NCI-H2171 treated with DMSO at 0.1 percent for 48 hours (cell line): Measurements from ENCODE around the gene VPS52.
A peak's percentile ranks its signal among the peaks of the same experiment; 100 is the strongest.
"Not testable (repeated sequence)": the region's sequence is repeated elsewhere in the genome, so short reads cannot be mapped to it uniquely, and the experiment has no call there.

ENCODE experiments used
- DNase-seq: peaks from one replicate; lab custom pipeline; 2025; lab: John Stamatoyannopoulos, UW

The VPS52 gene

GRCh38 chr6:33279257-33279695, 7.6 kb upstream of the VPS52 start:
- DNase-seq: no peak

GRCh38 chr6:33278810-33279209, 7.1 kb upstream of the VPS52 start:
- DNase-seq: no peak

- DNase-seq: no peak
These were observed 6.7 kb upstream of the VPS52 start for GRCh38 chr6:33278392-33278741.

- DNase-seq: no peak
These were observed 6.2 kb upstream of the VPS52 start for GRCh38 chr6:33277663-33278391.

GRCh38 chr6:33276864-33277662, 5.4 kb upstream of the VPS52 start, which contains the start of gene B3GALT4:
B3GALT4 (plus strand) TSS chr6:33277123; CDS start chr6:33277420, 297 bp downstream.
- DNase-seq: no peak

GRCh38 chr6:33276581-33276863, 4.8 kb upstream of the VPS52 start:
- no peak for DNase-seq

- DNase-seq: not testable (repeated sequence)
These were observed 4.3 kb upstream of the VPS52 start for GRCh38 chr6:33275795-33276580.

- no peak for DNase-seq
These were observed 2.5 kb upstream of the VPS52 start for GRCh38 chr6:33273924-33274902.

- no peak for DNase-seq
These were observed 1.6 kb upstream of the VPS52 start for GRCh38 chr6:33273129-33273923.

- DNase-seq: no peak
These were observed 826 bp upstream of the VPS52 start for GRCh38 chr6:33272275-33273128.

- DNase-seq: peak; percentile 84
These were observed 584 bp downstream of the VPS52 start for GRCh38 chr6:33271117-33271467.

GRCh38 chr6:33264015-33264414, 7.7 kb downstream of the VPS52 start:
- DNase-seq: no peak

GRCh38 chr6:33262490-33262889, 9.2 kb downstream of the VPS52 start:
- not testable (repeated sequence) for DNase-seq

- DNase-seq: no peak
These were observed 12.6 kb downstream of the VPS52 start for GRCh38 chr6:33259032-33259431.

- DNase-seq: no peak
These were observed 17.1 kb downstream of the VPS52 start for GRCh38 chr6:33254591-33254990.

- no peak for DNase-seq
These were observed 18.9 kb downstream of the VPS52 start for GRCh38 chr6:33252759-33253158.

GRCh38 chr6:33251395-33252012, 20.2 kb downstream of the VPS52 start:
- DNase-seq: no peak

GRCh38 chr6:33250731-33251130, 20.9 kb downstream of the VPS52 start:
- no peak for DNase-seq
